GM12865 (cell line): ENCODE data around the gene WDR64.

Experiments used
- DNase-seq: peaks from one replicate; pipeline ENCODE4 v3.0.0; 2010; ENCODE audit warnings: low read depth
- H3K4me3 ChIP-seq: 2 replicates; pipeline ENCODE4 v1.5.1; 2011; ENCODE audit warnings: mild to moderate bottlenecking, low read depth, low read length, control low read depth
- CTCF ChIP-seq: IDR thresholded peaks from 2 replicates; pipeline ENCODE4 v1.5.1; 2011; ENCODE audit warnings: low read length, control low read depth, low read depth, inconsistent platforms; ENCODE audit not compliant: insufficient read depth; ENCODE audit errors: missing control alignments

WDR64 gene

DNA sequence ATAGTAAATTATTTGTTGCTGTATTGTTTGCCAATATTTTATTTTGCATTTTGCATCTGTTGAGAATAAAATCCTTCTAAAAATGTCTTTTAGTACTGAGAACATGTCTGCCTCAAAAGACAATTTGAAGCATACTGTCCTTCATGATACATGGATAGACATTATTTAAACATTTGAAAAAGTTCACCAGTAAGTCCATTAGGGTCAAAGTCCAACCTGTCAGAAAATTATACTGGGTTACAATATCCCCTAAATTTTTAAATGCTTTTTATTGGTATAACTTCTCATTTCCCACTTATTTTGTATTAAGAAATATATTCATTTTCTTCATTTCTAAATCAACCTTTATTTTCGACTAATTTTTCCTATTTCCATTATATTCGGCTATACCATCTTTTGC, 21.2 kb upstream of the WDR64 start:
- no peak for TF ChIP-seq CTCF
- H3K4me3 ChIP-seq, result no peak overlapping the region
- no peak for DNase-seq

GRCh38 chr1:241631674-241632073, 20.4 kb upstream of the WDR64 start:
- no peak for DNase-seq
- no peak for TF ChIP-seq CTCF
- no peak overlapping the region for H3K4me3 ChIP-seq

- no peak for DNase-seq
- H3K4me3 ChIP-seq, result no peak overlapping the region
- TF ChIP-seq CTCF, result no peak
Measured at GRCh38 chr1:241632987-241633386, 19.1 kb upstream of the WDR64 start.

DNA sequence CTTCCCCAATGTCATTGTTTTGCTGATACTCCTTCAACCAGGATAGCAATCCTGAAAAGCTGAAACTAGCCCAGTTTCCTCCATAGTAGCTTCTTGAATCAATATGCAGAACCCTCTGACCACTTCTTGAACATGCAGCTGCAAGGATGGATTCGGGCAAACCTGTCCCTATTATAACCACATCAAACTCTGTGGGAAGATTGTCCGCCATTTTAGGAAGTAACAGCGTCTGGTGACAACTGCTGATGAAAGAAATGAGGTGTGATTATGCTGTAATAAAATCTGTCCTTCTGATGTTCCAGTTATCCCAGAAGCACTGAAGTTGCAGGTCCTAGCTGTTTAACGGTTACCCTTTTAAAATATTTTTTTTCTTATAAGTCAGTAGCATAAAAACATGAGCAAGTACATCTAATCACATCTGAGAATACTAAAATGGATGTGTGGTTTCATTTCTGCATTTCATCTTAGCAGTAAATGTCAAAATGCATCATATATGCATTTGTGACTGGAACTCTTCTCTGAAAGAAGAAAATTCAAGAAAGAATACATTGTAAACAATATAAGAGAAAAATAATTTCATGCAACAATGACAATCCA, 16.4 kb upstream of the WDR64 start:
- TF ChIP-seq CTCF, result no peak
- no peak overlapping the region for H3K4me3 ChIP-seq
- peak; percentile 23 for DNase-seq

DNA sequence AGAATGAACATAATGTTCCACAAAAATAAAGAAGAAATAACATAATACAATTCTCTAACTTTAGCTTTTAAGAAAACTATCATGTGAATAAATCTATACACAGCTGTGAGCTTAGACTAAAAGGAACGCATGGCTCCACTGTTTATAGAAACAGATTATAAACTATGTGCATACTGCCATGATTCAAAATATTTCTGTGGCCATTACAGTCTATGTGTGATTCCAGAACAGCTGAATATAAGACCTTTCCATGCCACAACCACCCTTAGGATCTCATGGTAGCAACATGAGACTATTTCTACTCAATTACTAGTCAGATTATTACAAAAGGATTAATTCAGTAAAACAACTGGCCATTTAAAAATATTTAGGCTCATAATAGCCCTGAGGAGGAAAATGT, 15.8 kb upstream of the WDR64 start:
- no peak overlapping the region for H3K4me3 ChIP-seq
- TF ChIP-seq CTCF, result no peak

DNA sequence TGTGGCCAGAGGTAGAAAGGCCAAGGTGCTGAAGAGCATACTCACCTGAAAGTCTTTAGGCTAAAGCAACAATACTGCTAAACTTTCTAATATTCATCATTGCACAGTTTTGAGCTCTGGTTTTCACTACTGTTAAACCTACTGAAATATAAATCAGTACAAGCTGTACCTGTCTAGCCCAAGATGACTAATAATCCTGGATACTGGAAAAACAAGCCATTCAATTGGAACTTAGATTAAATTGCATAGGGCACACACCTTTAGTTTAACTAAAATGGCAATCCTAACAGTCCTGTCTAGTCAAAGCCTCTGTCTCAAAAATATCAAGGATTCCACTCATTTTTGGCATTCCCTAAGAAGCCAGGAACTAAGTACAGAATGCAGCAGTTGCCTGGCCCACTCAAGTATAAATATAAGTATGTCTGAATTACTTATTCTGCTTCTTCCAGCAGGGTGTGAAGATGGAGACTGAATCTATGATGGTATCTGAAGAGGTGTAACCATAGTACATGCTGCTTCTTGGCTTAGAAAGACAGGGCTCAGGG, 15.0 kb upstream of the WDR64 start:
- no peak for TF ChIP-seq CTCF
- no peak overlapping the region; the same call in 1 of the 2 replicates for H3K4me3 ChIP-seq
- DNase-seq, result no peak

More for the DNA sequence above, 15.8 kb upstream of the WDR64 start:
- DNase-seq, result no peak

DNA sequence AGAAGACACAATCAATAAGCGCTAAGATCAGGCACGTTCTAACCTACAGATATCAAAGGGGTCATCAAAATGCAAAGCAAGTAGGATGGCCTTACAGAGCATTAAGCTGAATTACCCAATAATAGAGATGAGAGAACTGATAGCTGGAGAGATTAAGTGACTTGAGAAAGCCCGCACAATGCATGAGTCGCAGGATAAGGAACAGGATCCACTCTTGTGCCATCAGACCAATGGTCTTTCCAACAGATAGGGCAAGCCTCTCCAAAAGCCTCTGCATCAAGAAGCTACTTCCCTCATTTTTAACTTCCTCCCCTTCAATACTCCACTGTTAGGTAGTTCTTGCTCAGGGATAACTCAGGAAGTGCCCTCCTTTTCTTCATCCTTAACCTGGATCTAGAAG, 14.5 kb upstream of the WDR64 start:
- DNase-seq, result no peak
- no peak overlapping the region for H3K4me3 ChIP-seq
- TF ChIP-seq CTCF, result no peak
